Activated naive CD8-positive, alpha-beta T cell treated with anti-CD3 and anti-CD28 coated beads, Interleukin-2, amount 10 ng/mL, durations not matched to agents 7 days and 5 days (primary cell): ENCODE measurements around the gene VPS41. TPM values are rescaled to one million over a fixed set of nuclear protein-coding genes. Genes with fewer than 3 reads are reported as not detected.

ENCODE experiments used
- ATAC-seq: fragments of 150-1000 bp; cut with Tn5 transposase; one replicate; pipeline ENCODE4 v1.10.0; 2021; ENCODE audit warnings: low read depth, moderate library complexity
- POLR2A ChIA-PET: fragments of 350-600 bp; sonication (Branson Sonifier 250); formaldehyde crosslinking; loops from one replicate; lab custom pipeline; 2021; ENCODE audit warnings: antibody characterized with exemption; lab: Charles Lee
- DNase-seq: peaks from one replicate; pipeline ENCODE4 v3.0.0; 2021
- H3K27ac Mint-ChIP-seq: one replicate; pipeline ENCODE4 v1.8.0; 2022; ENCODE audit warnings: mild to moderate bottlenecking, mixed read lengths
- H3K27me3 Mint-ChIP-seq: one replicate; pipeline ENCODE4 v1.8.0; 2022; ENCODE audit warnings: mild to moderate bottlenecking, moderate library complexity, mixed read lengths
- H3K36me3 Mint-ChIP-seq: one replicate; pipeline ENCODE4 v1.8.0; 2021; ENCODE audit warnings: mild to moderate bottlenecking, mixed read lengths
- H3K4me1 Mint-ChIP-seq: one replicate; pipeline ENCODE4 v1.8.0; 2021; ENCODE audit warnings: mixed read lengths
- H3K4me3 Mint-ChIP-seq: one replicate; pipeline ENCODE4 v1.8.0; 2022; ENCODE audit warnings: mild to moderate bottlenecking, moderate library complexity, mixed read lengths
- H3K9me3 Mint-ChIP-seq: one replicate; pipeline ENCODE4 v1.8.0; 2021; ENCODE audit warnings: mixed read lengths
- total RNA-seq, 2 experiments: library from RNA; stranded (reverse); gene quantifications; one replicate each; pipeline ENCODE4 v1.2.3, GENCODE V29; 2021

VPS41 gene
- total RNA-seq, 2 experiments from 2014 or later: 61.7 to 65.3 TPM

DNA sequence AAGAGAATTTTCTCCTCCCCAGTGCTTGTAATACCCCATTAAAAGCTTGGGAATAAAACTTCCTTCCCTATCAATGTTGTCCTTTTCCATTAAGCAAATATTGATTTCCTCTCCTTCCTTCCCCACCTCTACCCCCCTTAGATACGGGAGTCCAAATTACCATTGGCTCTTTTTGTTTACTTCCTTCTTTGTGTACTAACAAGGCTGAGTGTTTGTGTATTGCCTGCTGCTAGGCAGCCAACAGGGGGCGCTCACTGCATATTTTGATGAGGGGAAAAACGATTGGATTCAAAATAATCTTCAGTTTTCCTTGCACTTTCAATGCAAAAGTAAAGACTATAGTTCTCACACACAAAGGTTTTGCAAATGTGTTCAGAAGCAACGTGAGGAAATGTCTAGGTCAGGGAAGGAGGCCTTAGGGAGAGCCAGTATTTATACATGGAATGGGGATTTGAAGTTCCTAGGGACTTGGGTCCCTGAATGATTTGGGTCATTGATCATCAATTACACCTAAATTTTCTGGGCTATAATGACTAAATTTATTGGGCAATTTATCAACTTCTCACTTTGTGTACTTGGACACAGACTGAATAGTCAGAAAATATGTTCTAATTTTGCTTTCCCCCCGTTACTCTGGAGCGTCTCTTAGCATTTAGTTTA is 23.6 kb upstream of the VPS41 start:
- Mint-ChIP-seq H3K9me3 (no peaks in the 10 kb centered on the region), H3K27ac (no peak overlapping the region), H3K36me3 (no peaks in the 10 kb centered on the region), H3K4me1 (peaks cover 3% of the 10 kb centered on the region), H3K4me3 (no peak overlapping the region), H3K27me3 (no peaks in the 10 kb centered on the region)
- ATAC-seq (no peak), DNase-seq (peak; percentile 61)
- POLR2A ChIA-PET: no interaction called here

DNA sequence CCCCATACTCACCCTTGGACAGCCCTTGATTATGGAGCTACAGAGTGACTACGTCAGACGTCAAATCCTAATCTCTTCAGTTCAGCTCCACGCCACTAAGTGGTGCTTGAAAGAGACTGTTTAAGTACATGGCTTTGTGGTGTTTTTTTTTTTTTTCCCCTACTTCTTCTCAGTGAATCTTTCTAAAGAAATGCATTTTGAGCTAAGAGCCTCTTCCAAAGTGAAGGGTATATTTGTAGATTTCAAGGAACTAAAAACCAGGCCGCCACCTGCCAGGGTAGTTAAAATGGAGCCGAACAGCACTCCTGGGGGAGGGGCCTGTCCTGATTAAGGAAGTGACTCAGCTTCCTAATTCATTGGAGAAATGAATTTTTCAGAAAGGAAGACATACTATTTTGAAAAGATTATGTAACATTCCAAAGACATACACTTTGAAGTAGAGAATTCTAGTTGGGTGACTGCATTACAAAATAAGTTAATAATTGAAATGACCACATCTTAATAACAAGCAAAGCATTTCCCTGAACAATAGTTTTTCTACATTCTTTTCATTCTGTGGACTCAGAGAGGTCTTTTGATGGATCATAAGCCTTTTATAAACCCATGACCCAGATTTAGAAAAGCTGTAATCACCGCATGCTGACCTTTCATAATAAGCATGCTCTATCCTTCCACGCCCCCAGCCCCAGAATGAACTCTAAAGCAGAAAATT is 20.6 kb upstream of the VPS41 start:
- H3K4me3 Mint-ChIP-seq: no peak overlapping the region
- H3K27me3 Mint-ChIP-seq: peaks cover 3% of the 10 kb centered on the region
- H3K9me3 Mint-ChIP-seq: no peaks in the 10 kb centered on the region
- no peak overlapping the region for H3K27ac Mint-ChIP-seq
- no peak for ATAC-seq
- no peaks in the 10 kb centered on the region for H3K36me3 Mint-ChIP-seq
- POLR2A ChIA-PET: no interaction called here
- H3K4me1 Mint-ChIP-seq: peaks cover 3% of the 10 kb centered on the region
- no peak for DNase-seq

DNA sequence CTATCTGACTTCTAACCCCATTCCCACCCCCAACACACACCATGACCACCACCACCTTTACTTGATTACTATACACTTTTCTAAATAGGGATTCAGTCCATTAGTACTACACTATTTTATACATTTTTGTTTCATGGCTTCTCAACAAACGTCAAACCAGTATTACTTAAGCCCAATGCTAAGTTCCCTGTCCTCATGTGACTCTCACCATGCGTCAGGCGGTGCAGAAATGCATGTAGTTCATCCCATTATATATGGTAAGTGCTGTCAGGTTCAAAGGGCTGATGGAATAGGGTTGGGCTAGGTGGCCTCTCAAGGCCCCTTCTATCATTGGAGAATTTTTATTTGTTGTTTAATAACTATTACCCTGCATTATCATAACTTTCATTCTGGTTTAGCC is 19.5 kb upstream of the VPS41 start:
- no peak for ATAC-seq
- H3K9me3 Mint-ChIP-seq: no peaks in the 10 kb centered on the region
- H3K36me3 Mint-ChIP-seq: no peaks in the 10 kb centered on the region
- peaks cover 3% of the 10 kb centered on the region for H3K27me3 Mint-ChIP-seq
- POLR2A ChIA-PET: no interaction called here
- peaks cover 3% of the 10 kb centered on the region for H3K4me1 Mint-ChIP-seq
- no peak overlapping the region for H3K4me3 Mint-ChIP-seq
- H3K27ac Mint-ChIP-seq: no peak overlapping the region
- DNase-seq: no peak

DNA sequence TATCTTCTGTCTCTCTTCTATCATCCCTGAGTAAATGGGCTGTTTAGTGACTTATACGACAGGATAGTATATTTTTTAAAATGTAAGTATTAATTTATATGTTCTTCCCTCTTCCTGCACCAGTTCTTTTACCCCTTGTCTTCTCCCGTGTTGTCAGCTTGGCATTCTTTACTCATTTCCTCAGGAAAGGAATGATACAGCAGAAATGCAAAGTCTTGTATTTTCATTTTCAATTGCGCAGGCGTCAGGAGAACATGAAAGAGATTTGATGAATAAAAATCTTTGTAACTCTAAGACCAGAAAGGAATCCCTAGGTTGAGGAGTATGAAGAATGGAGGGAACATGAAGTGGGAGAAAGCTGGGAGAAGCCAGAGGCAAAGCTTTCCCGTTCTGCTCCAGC is 18.8 kb upstream of the VPS41 start:
- Mint-ChIP-seq H3K27me3 (peaks cover 3% of the 10 kb centered on the region), H3K4me3 (no peak overlapping the region), H3K4me1 (peaks cover 3% of the 10 kb centered on the region), H3K27ac (no peak overlapping the region), H3K36me3 (no peaks in the 10 kb centered on the region), H3K9me3 (no peaks in the 10 kb centered on the region)
- POLR2A ChIA-PET: no interaction called here
- no peak for DNase-seq
- ATAC-seq: no peak

DNA sequence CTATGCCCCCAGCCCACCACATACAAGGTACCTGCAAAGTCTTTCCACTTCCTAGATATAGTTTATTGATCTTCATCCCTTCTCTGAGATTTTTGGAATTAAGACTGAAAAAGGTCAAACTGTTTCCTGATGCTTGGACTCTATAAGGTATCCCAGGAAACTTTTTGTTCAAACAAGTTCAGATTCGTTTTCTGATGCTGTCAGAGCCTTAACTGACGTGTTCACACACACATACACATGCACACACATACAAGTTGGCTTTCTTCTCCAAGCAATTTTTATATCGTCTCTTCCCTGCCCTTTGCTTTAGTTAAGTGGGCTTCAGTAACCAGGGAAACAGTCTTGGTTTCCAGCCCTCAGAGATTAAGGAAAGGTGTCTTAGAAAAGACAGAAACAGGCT is 11.7 kb upstream of the VPS41 start:
- ATAC-seq (no peak), DNase-seq (no peak)
- Mint-ChIP-seq H3K9me3 (no peaks in the 10 kb centered on the region), H3K4me1 (no peaks in the 10 kb centered on the region), H3K27me3 (peaks cover 8% of the 10 kb centered on the region), H3K4me3 (no peak overlapping the region), H3K27ac (no peak overlapping the region), H3K36me3 (no peaks in the 10 kb centered on the region)
- POLR2A ChIA-PET: no interaction called here

DNA sequence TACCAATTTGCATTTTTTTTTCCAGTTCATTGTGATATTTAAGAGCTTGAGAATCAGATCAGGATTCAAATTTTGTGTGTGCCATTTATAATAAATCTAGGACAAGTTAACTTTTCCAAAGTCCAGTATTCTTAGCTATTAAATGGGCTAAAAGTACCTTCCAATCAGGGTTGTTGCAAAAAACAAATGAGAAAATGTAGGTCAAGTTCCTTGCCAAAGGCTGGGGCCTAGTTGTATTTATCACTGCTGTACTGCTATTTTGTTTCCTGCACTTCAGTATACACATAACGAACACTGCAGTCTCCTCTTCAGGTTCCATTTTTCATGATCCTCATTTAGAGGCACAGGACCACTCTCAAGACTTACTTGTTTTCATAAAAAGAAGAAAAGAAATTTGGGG is 7.4 kb upstream of the VPS41 start:
- Mint-ChIP-seq H3K27me3 (peaks cover 9% of the 10 kb centered on the region), H3K36me3 (no peaks in the 10 kb centered on the region), H3K9me3 (no peaks in the 10 kb centered on the region), H3K27ac (no peak overlapping the region), H3K4me1 (no peaks in the 10 kb centered on the region), H3K4me3 (no peak overlapping the region)
- DNase-seq (no peak), ATAC-seq (no peak)
- POLR2A ChIA-PET: no interaction called here

DNA sequence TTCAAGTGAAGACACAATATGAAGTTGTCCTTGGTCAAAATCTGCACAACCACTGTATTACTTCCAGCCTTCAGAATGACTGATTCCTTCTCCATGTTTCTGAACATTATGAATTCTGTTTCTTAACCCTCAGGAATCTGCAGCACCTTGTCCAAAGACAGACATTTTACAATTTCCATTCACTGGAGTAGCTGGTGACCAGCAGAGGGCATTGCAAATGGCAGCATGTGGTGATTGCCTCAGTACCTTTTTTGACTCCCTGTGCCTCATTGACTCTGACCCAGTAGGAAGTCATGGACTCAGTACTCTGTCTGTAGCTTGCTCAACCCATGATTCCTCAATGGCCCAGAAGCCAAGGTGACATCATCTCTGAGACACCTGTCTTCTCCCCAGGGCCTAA is 879 bp upstream of the VPS41 start:
- Mint-ChIP-seq H3K27ac (no peak overlapping the region), H3K9me3 (no peaks in the 10 kb centered on the region), H3K27me3 (no peaks in the 10 kb centered on the region), H3K36me3 (peaks cover 7% of the 10 kb centered on the region), H3K4me3 (no peak overlapping the region), H3K4me1 (peaks cover 16% of the 10 kb centered on the region)
- POLR2A ChIA-PET: no interaction called here
- DNase-seq (no peak), ATAC-seq (no peak)

DNA sequence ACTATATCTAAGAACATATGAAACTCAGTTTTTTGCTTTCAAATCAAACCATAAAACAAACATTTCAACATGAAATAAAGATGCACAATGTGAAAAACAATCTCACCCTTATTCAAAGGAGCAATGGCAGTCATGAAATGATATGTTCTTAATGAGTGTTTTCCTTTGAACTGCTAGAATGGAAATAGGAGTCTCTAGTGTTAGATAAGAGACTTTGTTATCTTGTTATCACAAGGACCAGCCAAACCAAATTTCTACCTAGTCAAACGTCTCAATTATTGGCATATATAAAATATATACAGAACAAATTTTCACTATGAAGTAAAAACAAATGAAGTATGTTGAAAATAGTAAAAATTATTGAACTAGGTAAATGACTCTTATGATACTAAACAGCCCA is 1.2 kb downstream of the VPS41 start:
- Mint-ChIP-seq H3K36me3 (peaks cover 7% of the 10 kb centered on the region), H3K4me3 (peak overlapping the region; percentile 97), H3K4me1 (peaks cover 23% of the 10 kb centered on the region), H3K27ac (no peak overlapping the region), H3K27me3 (no peaks in the 10 kb centered on the region), H3K9me3 (no peaks in the 10 kb centered on the region)
- no peak for DNase-seq
- POLR2A ChIA-PET: no interaction called here
- no peak for ATAC-seq

DNA sequence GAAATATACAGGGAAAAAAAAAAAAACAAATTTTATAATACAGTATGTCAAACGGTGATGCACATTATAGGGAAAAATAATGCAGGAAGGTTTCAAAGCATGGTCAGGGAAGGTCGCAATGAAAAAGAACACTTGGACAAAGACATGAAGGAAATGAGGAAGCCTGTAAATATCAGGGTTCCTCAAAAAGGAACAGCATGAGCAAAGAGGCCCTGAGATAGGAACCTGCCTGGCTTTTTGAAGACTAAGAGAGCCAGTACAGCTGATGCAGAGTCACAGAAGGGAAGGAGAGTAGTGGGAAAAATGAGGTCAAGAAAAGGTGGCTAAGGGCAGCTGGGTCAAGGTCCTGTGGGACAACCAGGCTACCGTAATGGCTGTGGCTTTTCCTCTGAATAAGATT is 1.9 kb downstream of the VPS41 start:
- H3K4me1 Mint-ChIP-seq: peaks cover 24% of the 10 kb centered on the region
- peaks cover 7% of the 10 kb centered on the region for H3K36me3 Mint-ChIP-seq
- no peaks in the 10 kb centered on the region for H3K27me3 Mint-ChIP-seq
- no peak for ATAC-seq
- H3K4me3 Mint-ChIP-seq: no peak overlapping the region
- H3K9me3 Mint-ChIP-seq: no peaks in the 10 kb centered on the region
- DNase-seq: no peak
- no peak overlapping the region for H3K27ac Mint-ChIP-seq
- POLR2A ChIA-PET: no interaction called here

DNA sequence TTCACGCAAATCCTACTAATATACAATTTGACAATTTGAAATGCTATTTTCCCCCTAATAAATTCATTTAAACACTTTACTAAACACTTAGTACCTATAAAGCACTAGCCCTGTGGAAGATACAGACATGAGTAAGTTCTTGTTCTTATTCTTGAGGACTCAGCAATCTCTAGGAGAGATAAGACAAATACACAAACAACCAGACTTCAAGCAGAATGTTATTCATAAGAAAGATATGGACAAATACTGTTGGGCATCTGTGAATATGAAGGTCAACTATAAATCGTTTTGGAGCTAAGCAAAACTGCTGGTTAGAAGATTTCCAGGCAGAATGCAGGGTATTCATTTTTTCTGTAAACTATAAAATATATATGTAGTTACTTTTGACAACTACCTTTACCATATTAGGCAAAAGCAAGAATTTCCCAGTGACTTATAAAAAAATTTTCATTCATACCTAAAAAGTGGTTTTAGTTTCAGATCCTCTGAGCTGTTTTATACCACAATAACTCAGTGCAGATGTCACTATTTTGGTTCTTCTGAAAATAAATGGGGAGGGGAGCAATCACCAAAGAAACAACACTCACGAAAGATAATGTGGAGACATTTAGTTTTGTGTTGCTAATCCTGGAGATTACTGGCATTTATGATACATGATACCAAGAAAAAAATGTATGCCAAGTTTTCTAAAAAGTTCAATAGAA is 3.8 kb downstream of the VPS41 start:
- H3K36me3 Mint-ChIP-seq: peaks cover 9% of the 10 kb centered on the region
- peaks cover 28% of the 10 kb centered on the region for H3K4me1 Mint-ChIP-seq
- no peaks in the 10 kb centered on the region for H3K9me3 Mint-ChIP-seq
- ATAC-seq (no peak), DNase-seq (no peak)
- no peaks in the 10 kb centered on the region for H3K27me3 Mint-ChIP-seq
- POLR2A ChIA-PET: no interaction called here
- no peak overlapping the region for H3K4me3 Mint-ChIP-seq
- no peak overlapping the region for H3K27ac Mint-ChIP-seq

DNA sequence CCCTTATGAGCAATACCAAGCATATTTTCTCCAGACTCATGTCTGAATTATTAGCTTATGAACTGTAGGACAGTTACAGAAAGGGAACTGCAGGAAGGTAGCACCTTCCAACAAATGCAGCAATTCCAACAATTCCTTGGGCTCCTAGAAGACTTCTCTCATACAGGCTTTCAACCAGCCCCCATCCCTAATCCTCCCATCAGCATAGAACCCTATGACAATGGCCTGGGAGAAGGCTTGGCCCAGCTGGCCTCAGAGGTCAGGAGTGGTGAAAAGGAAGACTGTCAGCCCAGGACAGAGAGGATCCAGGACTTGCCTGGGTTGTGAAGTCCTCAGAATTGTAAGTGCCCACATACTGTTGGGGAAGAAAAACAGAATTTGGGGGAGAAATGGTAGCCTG is 5.9 kb downstream of the VPS41 start:
- ATAC-seq (no peak), DNase-seq (no peak)
- peaks cover 22% of the 10 kb centered on the region for H3K4me1 Mint-ChIP-seq
- peaks cover 3% of the 10 kb centered on the region for H3K36me3 Mint-ChIP-seq
- H3K27ac Mint-ChIP-seq: no peak overlapping the region
- POLR2A ChIA-PET: no interaction called here
- H3K9me3 Mint-ChIP-seq: no peaks in the 10 kb centered on the region
- no peak overlapping the region for H3K4me3 Mint-ChIP-seq
- H3K27me3 Mint-ChIP-seq: no peaks in the 10 kb centered on the region

DNA sequence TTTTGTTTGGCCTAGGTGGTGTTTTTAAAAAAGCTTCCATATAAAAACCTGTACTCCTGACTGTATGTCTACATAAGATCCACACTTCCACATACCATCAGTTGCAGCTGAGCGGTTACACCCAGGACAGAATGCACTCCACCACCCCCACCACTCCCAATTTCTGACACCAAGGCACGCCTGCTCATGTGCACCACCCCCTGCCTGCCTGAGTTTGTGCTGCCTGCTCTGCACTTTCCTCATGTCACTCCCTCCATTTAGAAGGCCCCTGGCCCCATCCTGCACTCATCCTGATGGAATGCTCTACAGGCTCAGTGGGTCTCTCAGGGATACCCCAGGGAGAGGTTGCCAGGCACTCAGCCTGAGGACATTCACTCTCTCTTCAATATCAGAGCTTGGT is 6.5 kb downstream of the VPS41 start:
- Mint-ChIP-seq H3K36me3 (peaks cover 6% of the 10 kb centered on the region), H3K4me1 (peaks cover 18% of the 10 kb centered on the region), H3K27ac (no peak overlapping the region), H3K27me3 (no peaks in the 10 kb centered on the region), H3K4me3 (no peak overlapping the region), H3K9me3 (no peaks in the 10 kb centered on the region)
- POLR2A ChIA-PET: no interaction called here
- DNase-seq (no peak), ATAC-seq (no peak)

DNA sequence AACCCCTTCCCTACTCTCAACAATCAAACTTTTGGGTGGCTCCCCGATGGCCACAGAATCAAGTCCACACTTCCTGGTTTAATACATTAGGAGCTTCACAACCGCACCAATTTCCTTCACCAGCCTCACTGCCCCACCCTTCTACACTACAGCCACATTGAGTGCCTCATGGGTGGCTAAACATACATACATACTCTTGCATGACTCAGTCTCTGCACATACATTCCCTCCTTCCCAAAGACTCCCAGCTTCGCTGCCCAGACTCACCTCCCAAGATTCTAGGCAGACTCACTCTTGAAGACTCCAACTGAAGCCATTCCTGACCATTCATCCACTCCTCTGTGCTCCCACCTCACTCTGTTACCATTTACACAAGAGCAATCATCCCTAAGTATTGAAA is 15.9 kb downstream of the VPS41 start:
- POLR2A ChIA-PET: no interaction called here
- H3K4me1 Mint-ChIP-seq: peaks cover 9% of the 10 kb centered on the region
- H3K27me3 Mint-ChIP-seq: no peaks in the 10 kb centered on the region
- ATAC-seq (no peak), DNase-seq (no peak)
- H3K36me3 Mint-ChIP-seq: peaks cover 44% of the 10 kb centered on the region
- no peak overlapping the region for H3K4me3 Mint-ChIP-seq
- H3K9me3 Mint-ChIP-seq: peaks cover 13% of the 10 kb centered on the region
- no peak overlapping the region for H3K27ac Mint-ChIP-seq

DNA sequence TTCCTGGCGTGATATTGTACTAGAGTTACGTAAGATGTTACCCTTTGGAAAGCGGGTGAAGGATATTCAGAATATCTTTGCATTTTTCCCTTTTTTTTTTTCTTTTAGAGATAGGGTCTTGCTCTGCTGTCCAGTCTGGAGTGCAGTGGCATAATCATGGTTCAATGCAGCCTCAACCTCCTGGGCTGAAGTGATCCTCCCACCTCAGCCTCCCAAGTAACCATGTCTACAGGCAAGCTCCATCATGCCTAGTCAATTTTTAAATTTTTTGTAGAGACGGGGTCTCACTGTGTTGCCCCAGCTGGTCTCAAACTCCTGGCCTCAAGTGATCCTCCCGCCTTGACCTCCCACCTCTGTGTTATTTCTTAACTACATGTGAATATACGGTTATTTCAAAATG is 18.4 kb downstream of the VPS41 start:
- ATAC-seq (no peak), DNase-seq (no peak)

More for the DNA sequence above, 18.4 kb downstream of the VPS41 start:
- Mint-ChIP-seq H3K4me3 (no peak overlapping the region), H3K4me1 (peaks cover 9% of the 10 kb centered on the region), H3K27ac (no peak overlapping the region), H3K9me3 (peaks cover 19% of the 10 kb centered on the region), H3K27me3 (no peaks in the 10 kb centered on the region), H3K36me3 (peaks cover 42% of the 10 kb centered on the region)
- POLR2A ChIA-PET: no interaction called here
